Activated T-cell treated with anti-CD3 and anti-CD28 coated beads, Interleukin-2, amount 50 U/mL, for 24 hours (primary cell): ENCODE measurements around the gene RASGRP2.

Source experiments
- DNase-seq: peaks from one replicate; pipeline ENCODE4 v3.0.0-alpha.2; 2020
- H3K27ac Mint-ChIP-seq: 2 replicates; pipeline ENCODE4 v1.8.0; 2020; ENCODE audit warnings: mild to moderate bottlenecking, mixed read lengths
- H3K27me3 Mint-ChIP-seq: 2 replicates; pipeline ENCODE4 v1.8.0; 2020; ENCODE audit warnings: mixed read lengths
- H3K36me3 Mint-ChIP-seq: 2 replicates; pipeline ENCODE4 v1.8.0; 2020; ENCODE audit warnings: low read depth, mixed read lengths
- H3K4me1 Mint-ChIP-seq: 2 replicates; pipeline ENCODE4 v1.8.0; 2020; ENCODE audit warnings: low read depth, mixed read lengths
- H3K4me3 Mint-ChIP-seq: 2 replicates; pipeline ENCODE4 v1.8.0; 2020; ENCODE audit warnings: mild to moderate bottlenecking, moderate library complexity, mixed read lengths
- H3K9me3 Mint-ChIP-seq: 2 replicates; pipeline ENCODE4 v1.8.0; 2020; ENCODE audit warnings: mixed read lengths

Gene RASGRP2

DNA sequence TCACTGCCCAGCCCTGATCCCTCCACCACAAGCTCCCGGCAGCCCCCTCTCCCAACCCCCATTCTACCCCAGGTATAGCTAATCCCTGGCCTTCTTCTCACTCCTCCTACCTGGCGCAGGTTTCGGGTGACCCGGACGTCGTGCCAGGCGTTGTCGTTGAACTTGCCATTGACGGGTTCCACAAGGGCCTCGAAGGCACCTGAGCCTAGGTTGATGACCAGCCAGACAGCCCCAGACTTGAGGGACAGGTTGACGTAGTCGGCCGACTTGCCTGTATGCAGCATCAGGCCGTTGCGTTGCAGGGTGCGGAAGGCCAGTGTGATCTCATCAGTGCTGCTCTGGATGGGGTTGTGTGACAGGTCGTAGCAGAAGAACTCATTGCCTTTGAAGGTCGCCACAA is 58.4 kb downstream of the RASGRP2 start:
- DNase-seq: no peak
- H3K9me3 Mint-ChIP-seq: no peaks in the 10 kb centered on the region
- no peaks in the 10 kb centered on the region for H3K36me3 Mint-ChIP-seq

DNA sequence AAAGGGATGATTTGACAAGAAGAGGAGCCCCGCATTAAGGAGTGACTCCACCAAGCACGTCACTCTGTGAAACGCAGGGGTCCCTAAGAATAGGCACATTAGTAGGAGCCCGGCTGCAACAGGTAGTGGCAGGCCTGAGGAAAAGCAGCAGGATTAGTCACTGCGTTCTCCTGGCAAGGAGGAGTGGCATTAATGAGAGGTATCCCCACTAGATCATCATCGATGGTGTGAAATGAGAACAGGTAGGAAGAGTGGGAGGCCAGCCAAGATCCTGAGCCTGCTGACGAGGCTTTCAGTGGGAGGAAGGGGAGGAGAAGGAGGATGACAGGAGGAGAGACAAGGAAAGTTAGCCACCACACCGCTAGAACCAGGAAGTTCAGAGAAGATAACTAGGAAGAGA is 59.6 kb downstream of the RASGRP2 start:
- Mint-ChIP-seq H3K27me3 (no peaks in the 10 kb centered on the region), H3K27ac (no peak overlapping the region), H3K4me3 (no peak overlapping the region), H3K9me3 (no peaks in the 10 kb centered on the region), H3K4me1 (peaks cover 10% of the 10 kb centered on the region), H3K36me3 (no peaks in the 10 kb centered on the region)
- no peak for DNase-seq

More for the DNA sequence above, 58.4 kb downstream of the RASGRP2 start:
- Mint-ChIP-seq H3K4me3 (no peak overlapping the region), H3K27ac (no peak overlapping the region), H3K27me3 (peaks cover under 1% of the 10 kb centered on the region), H3K4me1 (peaks cover 10% of the 10 kb centered on the region)

DNA sequence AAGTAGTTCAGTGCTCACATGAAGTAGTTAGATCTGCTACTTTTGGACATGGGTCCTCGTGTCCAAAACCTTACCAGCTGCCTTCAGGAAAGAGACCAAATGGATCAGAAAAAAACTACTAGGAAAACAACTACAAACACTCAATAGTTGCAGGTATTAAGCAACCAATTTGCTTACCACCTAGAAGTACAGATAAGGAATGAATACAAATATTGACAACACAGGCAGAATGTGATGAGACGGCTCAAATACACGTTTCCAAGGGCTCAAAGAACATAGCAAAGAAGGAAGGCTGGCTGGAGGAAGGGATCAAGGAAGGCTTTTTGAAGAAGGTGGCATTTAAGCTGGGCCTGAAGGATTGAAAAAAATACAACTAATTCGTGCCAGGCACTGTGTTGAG is 62.8 kb downstream of the RASGRP2 start:
- H3K4me1 Mint-ChIP-seq: no peaks in the 10 kb centered on the region
- no peak overlapping the region for H3K4me3 Mint-ChIP-seq
- peaks cover 13% of the 10 kb centered on the region for H3K27me3 Mint-ChIP-seq
- no peak overlapping the region for H3K27ac Mint-ChIP-seq
- no peaks in the 10 kb centered on the region for H3K9me3 Mint-ChIP-seq
- no peaks in the 10 kb centered on the region for H3K36me3 Mint-ChIP-seq
- no peak for DNase-seq

DNA sequence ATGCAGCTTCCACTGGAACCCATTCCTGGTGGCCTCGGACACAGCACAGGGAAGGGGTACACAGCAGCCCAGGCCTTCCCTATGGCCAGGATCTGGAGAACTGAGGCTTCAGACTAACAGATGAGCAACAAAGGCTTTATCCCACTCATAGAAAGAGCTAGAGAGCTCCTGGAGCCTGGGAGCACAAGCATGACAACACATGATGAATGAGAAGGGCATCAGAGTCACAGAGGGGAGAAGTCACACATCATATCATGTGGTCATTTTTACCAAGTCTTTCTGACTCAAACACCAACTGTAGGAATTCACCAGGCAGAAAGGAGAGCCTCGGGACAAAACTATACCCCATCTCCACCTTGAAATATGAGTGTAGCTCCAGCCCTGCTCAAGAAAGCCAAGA is 64.1 kb downstream of the RASGRP2 start:
- peaks cover 21% of the 10 kb centered on the region for H3K27me3 Mint-ChIP-seq
- DNase-seq: no peak
- no peaks in the 10 kb centered on the region for H3K36me3 Mint-ChIP-seq
- H3K4me3 Mint-ChIP-seq: no peak overlapping the region
- no peaks in the 10 kb centered on the region for H3K9me3 Mint-ChIP-seq
- H3K27ac Mint-ChIP-seq: no peak overlapping the region
- H3K4me1 Mint-ChIP-seq: no peaks in the 10 kb centered on the region

DNA sequence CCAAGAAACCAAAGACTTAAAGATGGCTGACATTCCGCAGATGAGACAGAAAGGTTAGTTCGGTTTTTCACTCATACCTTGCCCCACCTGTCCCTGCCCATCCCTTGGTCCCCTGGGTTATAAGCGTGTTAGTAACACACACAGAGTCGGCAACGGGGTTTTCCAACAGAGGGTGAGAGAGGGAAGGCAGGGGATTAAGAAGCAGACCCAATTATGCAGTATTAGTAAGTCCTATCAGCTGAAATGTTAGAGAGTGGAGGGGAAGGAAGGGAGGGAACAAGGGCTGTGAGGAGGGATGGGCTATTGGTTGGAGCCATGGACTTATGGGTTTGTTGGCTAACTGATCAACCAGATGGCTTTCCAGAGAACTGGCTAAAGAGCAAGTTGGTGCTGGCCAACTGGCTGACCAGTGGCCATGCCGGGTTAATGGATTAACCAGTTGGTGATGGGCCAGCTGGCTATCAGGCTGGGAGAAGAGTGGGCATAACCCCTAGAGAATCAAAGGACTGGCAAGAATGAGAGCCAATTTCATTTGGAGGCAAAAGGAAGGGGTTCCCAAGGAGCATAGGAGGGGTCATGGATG is 66.4 kb downstream of the RASGRP2 start:
- H3K27me3 Mint-ChIP-seq: peaks cover 28% of the 10 kb centered on the region
- H3K4me3 Mint-ChIP-seq: no peak overlapping the region
- DNase-seq: no peak
- no peak overlapping the region for H3K27ac Mint-ChIP-seq
- no peaks in the 10 kb centered on the region for H3K9me3 Mint-ChIP-seq
- H3K4me1 Mint-ChIP-seq: no peaks in the 10 kb centered on the region
- no peaks in the 10 kb centered on the region for H3K36me3 Mint-ChIP-seq
